Fibroblast of pulmonary artery (primary cell): Measurements from ENCODE around the gene NRG2.

Source experiments
- DNase-seq: peaks from one replicate; pipeline ENCODE4 v3.0.0-alpha.2; 2010; ENCODE audit warnings: low read depth
- H3K4me3 ChIP-seq: replicated peaks from 2 replicates; pipeline ENCODE4 v1.5.1; 2011; ENCODE audit warnings: low read depth, mild to moderate bottlenecking, control low read depth, low read length, moderate library complexity
- CTCF ChIP-seq: IDR thresholded peaks from 2 replicates; pipeline ENCODE4 v1.5.1; 2011; ENCODE audit warnings: mild to moderate bottlenecking, control low read depth, low read length, inconsistent platforms; ENCODE audit errors: missing control alignments

NRG2 gene

GRCh38 chr5:139961435-139962157 lies 81.5 kb downstream of the NRG2 start:
- no peak for DNase-seq
- no peak for TF ChIP-seq CTCF
- H3K4me3 ChIP-seq: no peak overlapping the region

- no peak overlapping the region for H3K4me3 ChIP-seq
- TF ChIP-seq CTCF: no peak
- no peak for DNase-seq
These were observed 82.2 kb downstream of the NRG2 start for GRCh38 chr5:139960723-139961383.

- H3K4me3 ChIP-seq: no peak overlapping the region
- TF ChIP-seq CTCF: no peak
- no peak for DNase-seq
These were observed 84.5 kb downstream of the NRG2 start for GRCh38 chr5:139958432-139959148.

GRCh38 chr5:139956342-139956741 lies 86.8 kb downstream of the NRG2 start:
- TF ChIP-seq CTCF: no peak
- H3K4me3 ChIP-seq: no peak overlapping the region
- DNase-seq: no peak

GRCh38 chr5:139955616-139956273 lies 87.4 kb downstream of the NRG2 start:
- H3K4me3 ChIP-seq: no peak overlapping the region
- no peak for TF ChIP-seq CTCF
- no peak for DNase-seq

- no peak for DNase-seq
- no peak for TF ChIP-seq CTCF
- H3K4me3 ChIP-seq: no peak overlapping the region
These were observed 88.0 kb downstream of the NRG2 start for GRCh38 chr5:139955053-139955605.
